HFF-Myc (cell line): ENCODE results near the gene PRICKLE2.

Experiments used
- DNase-seq: peaks from one replicate; pipeline ENCODE4 v3.0.0-alpha.2; 2011; ENCODE audit warnings: low read depth; ENCODE audit errors: extremely low read depth
- H3K4me3 ChIP-seq: replicated peaks from 2 replicates; pipeline ENCODE4 v1.5.1; 2011; ENCODE audit warnings: low read depth, mild to moderate bottlenecking, control low read depth, low read length
- CTCF ChIP-seq: IDR thresholded peaks from 2 replicates; pipeline ENCODE4 v1.5.1; 2012; ENCODE audit warnings: mild to moderate bottlenecking, low read depth, low read length, control low read depth; ENCODE audit errors: missing control alignments

The PRICKLE2 gene

GRCh38 chr3:64251019-64251418, 25.8 kb upstream of the PRICKLE2 start:
- no peak for TF ChIP-seq CTCF
- no peak overlapping the region for H3K4me3 ChIP-seq
- DNase-seq, result no peak

GRCh38 chr3:64247991-64248646, 22.9 kb upstream of the PRICKLE2 start:
- TF ChIP-seq CTCF, result no peak
- no peak overlapping the region for H3K4me3 ChIP-seq
- DNase-seq, result no peak

- peak; percentile 54 for TF ChIP-seq CTCF
- no peak for DNase-seq
- no peak overlapping the region for H3K4me3 ChIP-seq
Observed at GRCh38 chr3:64244011-64244942, 19.0 kb upstream of the PRICKLE2 start.

GRCh38 chr3:64242435-64242834, 17.2 kb upstream of the PRICKLE2 start:
- no peak for DNase-seq
- H3K4me3 ChIP-seq, result no peak overlapping the region
- TF ChIP-seq CTCF, result no peak

GRCh38 chr3:64240959-64241358, 15.7 kb upstream of the PRICKLE2 start:
- no peak overlapping the region for H3K4me3 ChIP-seq
- no peak for DNase-seq
- no peak for TF ChIP-seq CTCF

GRCh38 chr3:64240396-64240795, 15.1 kb upstream of the PRICKLE2 start:
- no peak for DNase-seq
- TF ChIP-seq CTCF, result no peak
- no peak overlapping the region for H3K4me3 ChIP-seq
